HG03457 (cell line): ENCODE results near the gene FAAP24.
"Not testable (repeated sequence)": the region's sequence is repeated elsewhere in the genome, so short reads cannot be mapped to it uniquely, and the experiment has no call there.

Experiments
- ATAC-seq: cut with Tn5 transposase; IDR thresholded peaks from one replicate; pipeline ENCODE4 v1.9.1; 2021; ENCODE audit warnings: moderate number of reproducible peaks; ENCODE audit not compliant: unreplicated experiment

Gene FAAP24

DNA sequence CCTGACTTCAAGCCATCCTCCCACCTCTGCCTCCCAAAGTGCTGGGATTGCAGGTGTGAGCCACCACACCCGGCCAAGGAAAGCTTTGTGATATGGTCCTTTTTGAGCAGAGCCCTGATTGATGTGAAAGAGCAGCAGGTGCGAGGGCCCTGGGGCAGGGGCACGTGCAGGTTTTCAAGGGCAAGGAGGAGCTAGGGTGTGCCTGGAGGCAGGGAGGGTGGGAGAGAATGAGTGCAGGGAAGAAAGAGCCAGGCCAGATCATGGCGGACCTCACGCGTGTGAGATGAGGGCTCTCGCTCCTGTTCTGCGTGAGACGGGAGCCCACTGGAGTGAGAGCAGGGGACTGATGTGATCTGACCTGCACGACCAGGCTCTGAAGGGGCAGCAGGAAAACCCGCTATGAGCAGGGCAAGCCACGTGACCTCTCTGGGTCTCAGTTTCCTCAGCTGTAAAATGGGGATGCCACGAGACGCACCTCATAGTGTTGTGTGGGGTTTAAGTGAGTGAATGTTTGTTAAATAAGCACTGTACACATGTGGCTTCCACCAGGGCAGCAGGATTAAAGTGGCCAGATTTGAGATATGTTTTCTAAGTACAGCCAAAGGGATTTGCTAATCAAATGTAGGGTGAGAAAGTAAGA lies 25.8 kb downstream of the FAAP24 start:
- no peak for ATAC-seq

- ATAC-seq = no peak
Observed at GRCh38 chr19:32998722-32999121, 26.7 kb downstream of the FAAP24 start.

GRCh38 chr19:33000510-33000909 lies 28.5 kb downstream of the FAAP24 start:
- no peak for ATAC-seq

GRCh38 chr19:33000910-33001309 lies 28.9 kb downstream of the FAAP24 start:
- no peak for ATAC-seq

- ATAC-seq = not testable (repeated sequence)
Observed at GRCh38 chr19:33002126-33002865, 30.3 kb downstream of the FAAP24 start.

DNA sequence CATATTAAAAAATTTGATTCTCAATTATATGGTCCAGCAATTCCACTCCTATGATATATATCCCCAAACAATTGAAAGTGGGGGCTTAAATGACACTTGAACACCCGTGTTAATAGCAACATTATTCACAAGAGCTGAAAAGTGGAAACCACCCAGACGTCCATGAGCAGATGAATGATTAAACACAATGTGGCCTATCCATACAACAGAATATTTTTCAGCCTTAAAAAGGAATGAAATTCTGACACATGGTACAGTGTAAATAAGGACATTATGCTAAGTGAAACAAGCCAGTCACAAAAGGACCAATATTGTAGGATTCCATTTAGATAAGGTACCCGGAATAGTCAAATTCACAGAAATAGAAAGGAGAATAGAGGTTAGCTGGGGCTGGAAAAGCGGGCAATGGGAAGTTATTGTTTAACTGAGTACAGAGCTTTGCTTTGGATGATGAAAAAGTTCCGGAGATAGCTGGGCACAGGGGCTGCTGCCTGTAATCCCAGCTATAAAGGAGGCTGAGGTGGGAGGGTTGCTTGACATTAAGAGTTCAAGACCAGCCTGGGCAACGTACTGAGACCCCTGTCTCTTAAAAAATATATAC lies 31.5 kb downstream of the FAAP24 start:
- not testable (repeated sequence) for ATAC-seq

GRCh38 chr19:33005440-33005839 lies 33.4 kb downstream of the FAAP24 start:
- no peak for ATAC-seq

DNA sequence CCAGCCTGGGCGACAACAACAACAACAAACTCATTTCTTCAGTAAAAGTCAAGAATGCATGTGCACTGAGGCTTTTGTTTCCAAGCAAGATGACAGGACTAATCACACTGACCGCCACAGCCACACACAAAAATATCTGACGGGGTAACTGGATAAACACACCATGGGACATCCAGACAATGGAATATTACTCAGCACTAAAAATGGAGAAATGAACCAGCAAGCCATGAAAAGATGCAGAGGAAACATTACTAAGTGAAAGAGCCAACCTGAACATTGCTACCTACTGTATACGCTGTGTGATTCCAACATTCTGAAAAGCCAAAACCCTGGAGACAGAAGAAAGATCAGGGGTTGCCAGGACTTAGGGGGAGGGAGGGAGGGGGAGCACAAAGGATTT lies 36.7 kb downstream of the FAAP24 start:
- no peak for ATAC-seq

DNA sequence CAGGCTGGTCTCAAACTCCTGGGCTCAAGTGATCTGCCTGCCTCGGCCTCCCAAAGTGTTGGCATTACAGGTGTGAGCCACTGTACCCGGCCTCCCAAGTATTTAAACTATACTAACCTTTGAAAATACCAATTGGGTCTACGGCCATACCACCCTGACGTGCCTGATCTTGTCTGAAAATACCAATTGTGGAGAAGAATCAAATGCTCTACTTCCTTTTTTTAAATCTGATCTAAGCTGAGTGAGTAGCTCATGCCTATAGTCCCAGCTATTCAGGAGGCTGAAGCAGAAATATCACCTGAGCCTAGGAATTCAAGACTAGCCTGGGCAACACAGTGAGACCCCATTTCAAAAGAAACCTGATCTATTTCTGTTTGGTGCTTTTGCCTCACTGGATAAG lies 38.8 kb downstream of the FAAP24 start:
- not testable (repeated sequence) for ATAC-seq

- no peak for ATAC-seq
Observed at GRCh38 chr19:33022472-33023116, 50.6 kb downstream of the FAAP24 start.

- ATAC-seq = no peak
Observed at GRCh38 chr19:33024398-33024797, 52.4 kb downstream of the FAAP24 start.

GRCh38 chr19:33025468-33026238 lies 53.6 kb downstream of the FAAP24 start:
- not testable (repeated sequence) for ATAC-seq

DNA sequence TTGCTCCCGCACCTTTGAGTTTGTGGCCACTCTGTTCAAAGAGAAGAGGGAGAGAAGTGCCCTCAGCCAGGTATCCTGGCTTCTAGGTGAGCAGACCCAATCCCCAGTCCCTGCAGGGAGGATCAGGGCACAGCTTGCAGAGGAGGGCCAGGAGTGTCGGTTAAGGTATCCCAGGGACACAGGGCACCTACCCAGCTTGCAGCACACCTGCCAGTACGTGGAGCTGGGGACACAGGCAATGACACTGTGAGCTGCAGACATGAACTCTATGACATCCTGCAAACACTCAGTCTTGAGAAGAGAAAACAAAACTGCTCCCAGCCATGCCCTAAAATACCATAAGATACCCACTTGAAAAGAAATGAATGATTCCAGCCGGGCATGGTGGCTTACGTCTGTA lies 54.6 kb downstream of the FAAP24 start:
- ATAC-seq = not testable (repeated sequence)
